Measurements from ENCODE around the gene PTPRG.

The PTPRG gene

DNA sequence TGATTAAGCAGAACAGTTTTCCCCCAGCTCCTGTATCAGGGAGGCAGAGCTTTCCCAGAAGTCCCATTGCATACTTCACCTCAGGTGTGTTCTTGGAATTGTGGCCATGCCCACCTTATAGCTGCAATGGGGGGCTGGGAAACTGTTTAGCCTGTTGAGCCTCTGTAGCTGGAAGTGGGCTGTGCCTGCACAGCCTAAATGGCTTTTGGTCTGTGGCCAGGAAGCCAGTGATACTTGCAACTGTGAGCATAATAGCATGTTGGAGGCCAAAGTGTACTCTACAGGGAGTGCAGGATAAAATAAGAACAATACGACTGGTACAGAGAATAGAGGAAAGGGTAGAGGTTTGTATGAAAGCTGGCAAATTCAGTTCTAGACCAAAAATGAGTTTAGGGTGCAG is 248.5 kb downstream of the PTPRG start:
- Histone ChIP-seq H4K20me1 (ENCODE audit: insufficient read depth, low read length) (no peaks in the 10 kb centered on the region), H3K4me3 (ENCODE audit: low read length) (no peak overlapping the region), H3K79me2 (ENCODE audit: low read length) (no peaks in the 10 kb centered on the region), H3K27ac (ENCODE audit: low read length) (no peak overlapping the region), H3K4me1 (ENCODE audit: low read length) (peaks cover 14% of the 10 kb centered on the region), H3K9me3 (ENCODE audit: insufficient read depth, low read length) (no peaks in the 10 kb centered on the region), H3K27me3 (ENCODE audit: low read depth, low read length) (no peaks in the 10 kb centered on the region), H3K36me3 (replicated peaks; ENCODE audit: low read depth, low read length) (no peaks in the 10 kb centered on the region), H3K9ac (ENCODE audit: low read length) (no peak overlapping the region), H3K4me2 (ENCODE audit: low read length) (no peak overlapping the region), H2AFZ (ENCODE audit: low read depth, low read length) (no peak overlapping the region)
- TF ChIP-seq EZH2phosphoT487 (IDR thresholded peaks at IDR 0.05; ENCODE audit: low read depth): no peak
- TF ChIP-seq, protein P1, sequence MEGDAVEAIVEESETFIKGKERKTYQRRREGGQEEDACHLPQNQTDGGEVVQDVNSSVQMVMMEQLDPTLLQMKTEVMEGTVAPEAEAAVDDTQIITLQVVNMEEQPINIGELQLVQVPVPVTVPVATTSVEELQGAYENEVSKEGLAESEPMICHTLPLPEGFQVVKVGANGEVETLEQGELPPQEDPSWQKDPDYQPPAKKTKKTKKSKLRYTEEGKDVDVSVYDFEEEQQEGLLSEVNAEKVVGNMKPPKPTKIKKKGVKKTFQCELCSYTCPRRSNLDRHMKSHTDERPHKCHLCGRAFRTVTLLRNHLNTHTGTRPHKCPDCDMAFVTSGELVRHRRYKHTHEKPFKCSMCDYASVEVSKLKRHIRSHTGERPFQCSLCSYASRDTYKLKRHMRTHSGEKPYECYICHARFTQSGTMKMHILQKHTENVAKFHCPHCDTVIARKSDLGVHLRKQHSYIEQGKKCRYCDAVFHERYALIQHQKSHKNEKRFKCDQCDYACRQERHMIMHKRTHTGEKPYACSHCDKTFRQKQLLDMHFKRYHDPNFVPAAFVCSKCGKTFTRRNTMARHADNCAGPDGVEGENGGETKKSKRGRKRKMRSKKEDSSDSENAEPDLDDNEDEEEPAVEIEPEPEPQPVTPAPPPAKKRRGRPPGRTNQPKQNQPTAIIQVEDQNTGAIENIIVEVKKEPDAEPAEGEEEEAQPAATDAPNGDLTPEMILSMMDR (IDR thresholded peaks at IDR 0.05; ENCODE audit: low read depth, low read length): no peak

DNA sequence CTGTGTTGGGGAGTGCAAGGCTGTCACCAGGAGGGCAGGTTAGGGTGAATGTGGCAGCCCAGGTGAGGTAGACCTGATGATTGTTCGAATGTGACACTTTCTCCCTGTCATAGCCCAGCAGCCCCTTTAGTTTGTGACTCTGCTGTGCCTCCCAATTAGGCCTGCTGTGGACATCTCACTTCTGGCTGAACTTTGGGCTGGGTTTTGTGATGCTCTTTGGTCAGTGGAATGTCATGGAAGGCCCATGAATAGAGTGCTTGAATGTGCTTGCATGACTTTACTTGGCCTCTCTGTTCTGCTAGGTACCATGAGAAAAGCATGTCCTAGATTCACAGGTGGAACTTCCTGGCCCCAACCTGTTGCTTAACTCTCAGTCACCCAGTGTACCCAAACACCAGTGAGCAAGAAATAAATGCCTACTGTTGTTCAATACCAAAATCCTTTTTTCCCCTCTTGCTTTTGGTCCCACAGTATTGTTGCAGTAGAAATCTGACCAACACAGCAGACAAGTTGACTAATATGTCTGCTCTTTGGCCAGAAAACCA is 249.7 kb downstream of the PTPRG start:
- Histone ChIP-seq H3K79me2 (ENCODE audit: low read length) (no peaks in the 10 kb centered on the region), H3K9me3 (ENCODE audit: insufficient read depth, low read length) (no peaks in the 10 kb centered on the region), H3K36me3 (replicated peaks; ENCODE audit: low read depth, low read length) (no peaks in the 10 kb centered on the region), H2AFZ (ENCODE audit: low read depth, low read length) (no peak overlapping the region), H3K4me1 (ENCODE audit: low read length) (peaks cover 15% of the 10 kb centered on the region), H3K27ac (ENCODE audit: low read length) (no peak overlapping the region), H3K27me3 (ENCODE audit: low read depth, low read length) (no peaks in the 10 kb centered on the region), H4K20me1 (ENCODE audit: insufficient read depth, low read length) (no peaks in the 10 kb centered on the region), H3K9ac (ENCODE audit: low read length) (no peak overlapping the region), H3K4me3 (ENCODE audit: low read length) (no peak overlapping the region), H3K4me2 (ENCODE audit: low read length) (no peak overlapping the region)
- TF ChIP-seq EZH2phosphoT487 (IDR thresholded peaks at IDR 0.05; ENCODE audit: low read depth): no peak
- TF ChIP-seq, protein P1 (IDR thresholded peaks at IDR 0.05; ENCODE audit: low read depth, low read length): no peak

DNA sequence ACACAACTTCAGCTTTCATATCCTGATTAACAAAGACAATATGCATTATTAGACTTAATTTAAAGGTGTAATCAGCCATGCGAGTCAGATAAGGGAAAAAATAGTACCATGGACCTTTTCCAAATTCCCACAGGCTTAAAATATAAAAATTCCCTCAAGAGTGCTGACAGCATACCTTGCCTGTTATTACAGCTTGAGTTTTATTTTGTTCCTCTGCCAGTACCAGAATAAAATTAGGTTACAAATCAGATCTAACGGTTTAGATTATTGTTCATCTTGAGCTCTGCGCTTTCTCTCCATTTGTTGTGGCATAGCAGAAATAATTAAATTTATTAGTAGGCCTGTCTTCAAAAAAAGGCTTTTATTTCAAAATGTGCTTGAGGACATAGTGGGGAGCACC is 250.3 kb downstream of the PTPRG start:
- Histone ChIP-seq H3K4me1 (ENCODE audit: low read length) (peaks cover 15% of the 10 kb centered on the region), H3K27ac (ENCODE audit: low read length) (no peak overlapping the region), H2AFZ (ENCODE audit: low read depth, low read length) (no peak overlapping the region), H4K20me1 (ENCODE audit: insufficient read depth, low read length) (no peaks in the 10 kb centered on the region), H3K4me2 (ENCODE audit: low read length) (no peak overlapping the region), H3K79me2 (ENCODE audit: low read length) (no peaks in the 10 kb centered on the region), H3K27me3 (ENCODE audit: low read depth, low read length) (no peaks in the 10 kb centered on the region), H3K4me3 (ENCODE audit: low read length) (no peak overlapping the region), H3K9me3 (ENCODE audit: insufficient read depth, low read length) (no peaks in the 10 kb centered on the region), H3K36me3 (replicated peaks; ENCODE audit: low read depth, low read length) (no peaks in the 10 kb centered on the region), H3K9ac (ENCODE audit: low read length) (no peak overlapping the region)
- TF ChIP-seq, protein P1 (IDR thresholded peaks at IDR 0.05; ENCODE audit: low read depth, low read length): no peak
- TF ChIP-seq EZH2phosphoT487 (IDR thresholded peaks at IDR 0.05; ENCODE audit: low read depth): no peak

DNA sequence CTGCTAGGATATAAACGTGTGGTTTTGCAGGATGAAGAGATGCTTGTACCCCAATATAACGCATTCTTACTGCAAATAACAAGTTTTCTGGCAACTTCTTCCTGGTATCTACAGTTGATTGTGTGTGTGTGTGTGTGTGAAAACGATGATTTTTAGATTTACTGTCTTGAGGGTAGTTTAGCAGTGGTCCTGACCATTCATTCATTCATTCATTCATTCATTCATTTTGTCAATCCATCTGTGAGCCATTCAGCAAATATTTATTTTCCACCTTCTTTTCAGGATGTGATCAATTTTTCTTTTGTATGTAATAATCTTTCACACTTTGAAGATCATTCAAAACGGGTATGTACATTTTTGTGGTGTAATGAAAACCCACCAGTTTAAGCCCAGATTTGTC is 250.7 kb downstream of the PTPRG start:
- Histone ChIP-seq H3K4me1 (ENCODE audit: low read length) (peaks cover 15% of the 10 kb centered on the region), H3K9me3 (ENCODE audit: insufficient read depth, low read length) (no peaks in the 10 kb centered on the region), H3K4me2 (ENCODE audit: low read length) (no peak overlapping the region), H3K27me3 (ENCODE audit: low read depth, low read length) (no peaks in the 10 kb centered on the region), H3K27ac (ENCODE audit: low read length) (no peak overlapping the region), H3K36me3 (replicated peaks; ENCODE audit: low read depth, low read length) (no peaks in the 10 kb centered on the region), H3K4me3 (ENCODE audit: low read length) (no peak overlapping the region), H2AFZ (ENCODE audit: low read depth, low read length) (no peak overlapping the region), H3K79me2 (ENCODE audit: low read length) (no peaks in the 10 kb centered on the region), H3K9ac (ENCODE audit: low read length) (no peak overlapping the region), H4K20me1 (ENCODE audit: insufficient read depth, low read length) (no peaks in the 10 kb centered on the region)
- no peak for TF ChIP-seq EZH2phosphoT487 (IDR thresholded peaks at IDR 0.05; ENCODE audit: low read depth)
- TF ChIP-seq, protein P1 (IDR thresholded peaks at IDR 0.05; ENCODE audit: low read depth, low read length): no peak

Measured in OCI-LY3 (cell line).